ENCODE measurements around the gene APOL2. TPM values are rescaled to one million over a fixed set of nuclear protein-coding genes. Genes with fewer than 3 reads are reported as not detected.

APOL2 gene
- total RNA-seq, 2 donors from 2014 or later = 36.9 to 42.9 TPM

Other genes starting within 250 kb of the APOL2 start
- gene RBFOX2, start 210.7 kb downstream of the APOL2 start, total RNA-seq = under 1 TPM; 0.23 to 0.97 TPM
- gene APOL3, start 78.8 kb downstream of the APOL2 start, total RNA-seq = 100 to 1,000 TPM; 229 to 265 TPM
- under 1 TPM in 1 of 2 donors, not detected in 1; 0.22 TPM for gene APOL4, start 37.7 kb downstream of the APOL2 start, total RNA-seq
- gene APOL1, start 13.6 kb upstream of the APOL2 start, total RNA-seq = 10 to 100 TPM; 12.5 to 15.0 TPM
- gene MYH9, start 148.4 kb upstream of the APOL2 start, total RNA-seq = 1,000 to 10,000 TPM; 1,038 to 1,220 TPM
- gene TXN2, start 242.1 kb upstream of the APOL2 start, total RNA-seq = 10 to 100 TPM; 27.0 to 32.3 TPM

All from T-helper 17 cell (primary cell).